ENCODE data around the gene KDM4D.

KDM4D gene

DNA sequence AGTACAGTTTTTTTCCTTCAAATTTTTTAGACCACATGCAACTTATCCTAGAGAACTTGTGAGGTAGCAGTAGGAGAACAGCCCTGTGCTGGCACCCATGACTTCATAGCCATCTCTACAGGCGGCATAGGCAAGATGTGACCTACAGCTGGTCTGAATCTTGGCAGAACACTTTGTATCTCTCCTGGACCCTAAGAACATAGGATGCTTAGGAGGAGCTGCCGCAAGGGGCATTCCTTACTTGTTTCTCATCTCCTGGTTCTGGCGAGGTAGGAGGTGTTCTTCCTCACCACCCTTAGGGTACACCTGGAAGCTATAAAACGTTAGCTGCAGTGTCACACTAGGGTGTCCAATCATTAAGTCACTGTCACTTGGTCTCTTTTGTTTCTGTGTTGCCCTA, 16.5 kb upstream of the KDM4D start:
- no peak for TF ChIP-seq POLR2AphosphoS5 (IDR thresholded peaks at IDR 0.05; ENCODE audit: low read depth, low read length)
- TF ChIP-seq, protein P1, sequence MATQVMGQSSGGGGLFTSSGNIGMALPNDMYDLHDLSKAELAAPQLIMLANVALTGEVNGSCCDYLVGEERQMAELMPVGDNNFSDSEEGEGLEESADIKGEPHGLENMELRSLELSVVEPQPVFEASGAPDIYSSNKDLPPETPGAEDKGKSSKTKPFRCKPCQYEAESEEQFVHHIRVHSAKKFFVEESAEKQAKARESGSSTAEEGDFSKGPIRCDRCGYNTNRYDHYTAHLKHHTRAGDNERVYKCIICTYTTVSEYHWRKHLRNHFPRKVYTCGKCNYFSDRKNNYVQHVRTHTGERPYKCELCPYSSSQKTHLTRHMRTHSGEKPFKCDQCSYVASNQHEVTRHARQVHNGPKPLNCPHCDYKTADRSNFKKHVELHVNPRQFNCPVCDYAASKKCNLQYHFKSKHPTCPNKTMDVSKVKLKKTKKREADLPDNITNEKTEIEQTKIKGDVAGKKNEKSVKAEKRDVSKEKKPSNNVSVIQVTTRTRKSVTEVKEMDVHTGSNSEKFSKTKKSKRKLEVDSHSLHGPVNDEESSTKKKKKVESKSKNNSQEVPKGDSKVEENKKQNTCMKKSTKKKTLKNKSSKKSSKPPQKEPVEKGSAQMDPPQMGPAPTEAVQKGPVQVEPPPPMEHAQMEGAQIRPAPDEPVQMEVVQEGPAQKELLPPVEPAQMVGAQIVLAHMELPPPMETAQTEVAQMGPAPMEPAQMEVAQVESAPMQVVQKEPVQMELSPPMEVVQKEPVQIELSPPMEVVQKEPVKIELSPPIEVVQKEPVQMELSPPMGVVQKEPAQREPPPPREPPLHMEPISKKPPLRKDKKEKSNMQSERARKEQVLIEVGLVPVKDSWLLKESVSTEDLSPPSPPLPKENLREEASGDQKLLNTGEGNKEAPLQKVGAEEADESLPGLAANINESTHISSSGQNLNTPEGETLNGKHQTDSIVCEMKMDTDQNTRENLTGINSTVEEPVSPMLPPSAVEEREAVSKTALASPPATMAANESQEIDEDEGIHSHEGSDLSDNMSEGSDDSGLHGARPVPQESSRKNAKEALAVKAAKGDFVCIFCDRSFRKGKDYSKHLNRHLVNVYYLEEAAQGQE (IDR thresholded peaks at IDR 0.05; ENCODE audit: insufficient read depth in 1 of 2, low read depth in 2 of 2, low read length in 2 of 2) = no peak
- no peak for TF ChIP-seq TAF1 (IDR thresholded peaks at IDR 0.05; ENCODE audit: borderline replicate concordance, insufficient read depth, low read length)
- no peak for TF ChIP-seq SIN3A (IDR thresholded peaks at IDR 0.05; ENCODE audit: borderline replicate concordance, insufficient read depth, low read length)
- TF ChIP-seq FOXP2 (optimal IDR thresholded peaks at IDR 0.05; ENCODE audit: borderline replicate concordance, extremely low read depth, extremely low read length, insufficient read depth) = no peak

DNA sequence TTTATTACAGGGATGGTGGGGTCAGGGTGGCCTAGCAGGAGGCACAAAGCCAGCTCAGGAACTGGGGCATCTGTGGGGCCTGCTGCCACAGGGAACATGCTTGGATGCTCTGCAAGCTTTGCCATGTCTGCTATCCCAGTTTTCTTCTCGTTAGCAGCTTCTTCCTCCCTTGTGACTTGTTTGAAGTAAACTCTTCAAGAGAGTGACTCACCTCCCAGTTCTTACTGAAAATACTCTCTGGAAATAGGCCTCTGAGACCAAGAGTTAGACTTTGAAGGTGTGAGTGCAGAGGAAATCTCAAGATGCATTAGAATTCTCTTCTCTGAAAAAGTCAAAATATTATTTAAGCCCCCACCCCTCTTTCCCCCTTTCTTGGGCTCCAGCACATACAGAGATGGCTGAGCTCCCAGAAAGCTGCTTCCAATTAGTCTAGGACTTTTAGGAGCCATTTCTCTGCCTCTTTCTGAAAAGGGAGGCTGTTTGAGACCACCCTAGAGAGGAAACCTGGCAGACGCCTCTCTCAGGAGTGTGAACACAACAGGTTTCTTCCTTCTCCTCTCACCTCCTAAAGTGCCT, 15.3 kb upstream of the KDM4D start:
- TF ChIP-seq FOXP2 (optimal IDR thresholded peaks at IDR 0.05; ENCODE audit: borderline replicate concordance, extremely low read depth, extremely low read length, insufficient read depth) (no peak), TAF1 (IDR thresholded peaks at IDR 0.05; ENCODE audit: borderline replicate concordance, insufficient read depth, low read length) (no peak), POLR2AphosphoS5 (IDR thresholded peaks at IDR 0.05; ENCODE audit: low read depth, low read length) (no peak), SIN3A (IDR thresholded peaks at IDR 0.05; ENCODE audit: borderline replicate concordance, insufficient read depth, low read length) (no peak)
- TF ChIP-seq, protein P1 (IDR thresholded peaks at IDR 0.05; ENCODE audit: insufficient read depth in 1 of 2, low read depth in 2 of 2, low read length in 2 of 2) = no peak

DNA sequence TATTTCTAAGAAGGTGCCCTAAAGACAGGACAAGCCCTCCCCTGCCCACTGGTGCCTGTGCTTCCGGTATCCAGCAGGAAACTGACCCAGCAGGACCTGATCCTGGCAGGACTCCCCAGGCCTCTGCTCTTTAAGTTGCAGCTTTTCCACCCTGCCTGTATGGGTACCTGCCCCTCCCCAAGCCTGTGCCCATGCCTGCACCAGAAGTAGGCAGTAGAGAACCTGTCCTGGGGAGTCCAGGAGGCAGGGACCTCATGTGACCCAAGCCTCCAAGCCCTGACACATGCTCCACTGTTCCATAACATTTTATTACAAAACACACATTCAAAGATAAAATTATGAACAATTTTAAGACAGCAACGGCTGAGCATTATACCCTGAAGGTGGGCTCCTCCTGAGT, 14.3 kb upstream of the KDM4D start:
- TF ChIP-seq, protein P1 (IDR thresholded peaks at IDR 0.05; ENCODE audit: insufficient read depth in 1 of 2, low read depth in 2 of 2, low read length in 2 of 2) = no peak
- TF ChIP-seq POLR2AphosphoS5 (IDR thresholded peaks at IDR 0.05; ENCODE audit: low read depth, low read length) = no peak
- TF ChIP-seq TAF1 (IDR thresholded peaks at IDR 0.05; ENCODE audit: borderline replicate concordance, insufficient read depth, low read length) = no peak
- no peak for TF ChIP-seq FOXP2 (optimal IDR thresholded peaks at IDR 0.05; ENCODE audit: borderline replicate concordance, extremely low read depth, extremely low read length, insufficient read depth)
- no peak for TF ChIP-seq SIN3A (IDR thresholded peaks at IDR 0.05; ENCODE audit: borderline replicate concordance, insufficient read depth, low read length)

DNA sequence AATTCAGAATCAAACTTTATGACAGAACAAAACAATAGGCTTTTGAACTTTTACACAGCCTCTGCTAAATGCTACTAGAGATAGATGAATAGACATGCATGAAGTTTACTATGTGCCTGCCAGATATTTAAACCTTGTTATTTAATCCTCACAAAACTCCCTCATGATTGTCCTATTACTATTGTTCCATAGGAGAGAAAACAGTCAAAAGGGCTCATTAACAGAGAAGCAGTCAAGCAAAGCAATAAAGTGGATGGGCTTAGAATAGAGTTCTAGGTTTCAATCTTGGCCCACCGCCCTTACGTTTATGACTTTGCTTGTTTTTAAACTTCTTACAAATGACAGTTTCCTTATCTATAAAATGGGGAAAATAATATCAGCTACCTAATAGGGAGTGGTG, 13.0 kb upstream of the KDM4D start:
- TF ChIP-seq SIN3A (IDR thresholded peaks at IDR 0.05; ENCODE audit: borderline replicate concordance, insufficient read depth, low read length) = no peak
- TF ChIP-seq, protein P1 (IDR thresholded peaks at IDR 0.05; ENCODE audit: insufficient read depth in 1 of 2, low read depth in 2 of 2, low read length in 2 of 2) = no peak
- no peak for TF ChIP-seq TAF1 (IDR thresholded peaks at IDR 0.05; ENCODE audit: borderline replicate concordance, insufficient read depth, low read length)
- no peak for TF ChIP-seq FOXP2 (optimal IDR thresholded peaks at IDR 0.05; ENCODE audit: borderline replicate concordance, extremely low read depth, extremely low read length, insufficient read depth)
- TF ChIP-seq POLR2AphosphoS5 (IDR thresholded peaks at IDR 0.05; ENCODE audit: low read depth, low read length) = no peak

Measured in PFSK-1 (cell line).